Activated T-cell treated with anti-CD3 and anti-CD28 coated beads for 24 hours (primary cell): ENCODE measurements around the gene ZNF599.
A peak's percentile ranks its signal among the peaks of the same experiment; 100 is the strongest.
"Not testable (repeated sequence)": the region's sequence is repeated elsewhere in the genome, so short reads cannot be mapped to it uniquely, and the experiment has no call there.

Experiments
- DNase-seq: peaks from one replicate; pipeline ENCODE4 v3.0.0-alpha.2; 2020; ENCODE audit warnings: low read depth

Gene ZNF599

GRCh38 chr19:34772697-34773554 is at the start of gene ZNF599:
TSS of gene ZNF599 (minus strand) at chr19:34773215. CDS start at chr19:34772841, 374 bp downstream.
- DNase-seq: peak; percentile 84

- DNase-seq: no peak
These were observed 45.3 kb upstream of the ZNF599 start for GRCh38 chr19:34818270-34818669.

GRCh38 chr19:34816708-34817107 is 43.7 kb upstream of the ZNF599 start:
- no peak for DNase-seq

GRCh38 chr19:34808566-34808965 is 35.6 kb upstream of the ZNF599 start:
- DNase-seq: no peak

- DNase-seq: no peak
These were observed 34.2 kb upstream of the ZNF599 start for GRCh38 chr19:34806976-34807860.

GRCh38 chr19:34804115-34804514 is 31.1 kb upstream of the ZNF599 start:
- no peak for DNase-seq

GRCh38 chr19:34796953-34797352 is 23.9 kb upstream of the ZNF599 start:
- DNase-seq: not testable (repeated sequence)

GRCh38 chr19:34794066-34794960 is 21.3 kb upstream of the ZNF599 start:
- DNase-seq: no peak

GRCh38 chr19:34793565-34793964 is 20.6 kb upstream of the ZNF599 start:
- no peak for DNase-seq

- DNase-seq: no peak
These were observed 15.1 kb upstream of the ZNF599 start for GRCh38 chr19:34788074-34788473.

GRCh38 chr19:34787059-34787824 is 14.2 kb upstream of the ZNF599 start:
- no peak for DNase-seq

- DNase-seq: no peak
These were observed 13.2 kb upstream of the ZNF599 start for GRCh38 chr19:34786236-34786635.

- no peak for DNase-seq
These were observed 6.6 kb upstream of the ZNF599 start for GRCh38 chr19:34779652-34780051.

GRCh38 chr19:34778342-34778741 is 5.3 kb upstream of the ZNF599 start:
- no peak for DNase-seq

GRCh38 chr19:34774857-34775256 is 1.8 kb upstream of the ZNF599 start:
- no peak for DNase-seq

GRCh38 chr19:34773555-34773864 is 495 bp upstream of the ZNF599 start:
- DNase-seq: no peak

GRCh38 chr19:34767951-34768350 is 5.1 kb downstream of the ZNF599 start:
- no peak for DNase-seq

- DNase-seq: no peak
These were observed 6.6 kb downstream of the ZNF599 start for GRCh38 chr19:34766386-34766785.

- DNase-seq: no peak
These were observed 13.6 kb downstream of the ZNF599 start for GRCh38 chr19:34759218-34759917.

- DNase-seq: no peak
These were observed 15.6 kb downstream of the ZNF599 start for GRCh38 chr19:34757441-34757840.
